Measurements from ENCODE around the gene AASDH.
A peak's percentile ranks its signal among the peaks of the same experiment; 100 is the strongest.

The AASDH gene

GRCh38 chr4:56315041-56315440 is 72.2 kb downstream of the AASDH start:
- no peak for DNase-seq (ENCODE audit: low read depth)

DNA sequence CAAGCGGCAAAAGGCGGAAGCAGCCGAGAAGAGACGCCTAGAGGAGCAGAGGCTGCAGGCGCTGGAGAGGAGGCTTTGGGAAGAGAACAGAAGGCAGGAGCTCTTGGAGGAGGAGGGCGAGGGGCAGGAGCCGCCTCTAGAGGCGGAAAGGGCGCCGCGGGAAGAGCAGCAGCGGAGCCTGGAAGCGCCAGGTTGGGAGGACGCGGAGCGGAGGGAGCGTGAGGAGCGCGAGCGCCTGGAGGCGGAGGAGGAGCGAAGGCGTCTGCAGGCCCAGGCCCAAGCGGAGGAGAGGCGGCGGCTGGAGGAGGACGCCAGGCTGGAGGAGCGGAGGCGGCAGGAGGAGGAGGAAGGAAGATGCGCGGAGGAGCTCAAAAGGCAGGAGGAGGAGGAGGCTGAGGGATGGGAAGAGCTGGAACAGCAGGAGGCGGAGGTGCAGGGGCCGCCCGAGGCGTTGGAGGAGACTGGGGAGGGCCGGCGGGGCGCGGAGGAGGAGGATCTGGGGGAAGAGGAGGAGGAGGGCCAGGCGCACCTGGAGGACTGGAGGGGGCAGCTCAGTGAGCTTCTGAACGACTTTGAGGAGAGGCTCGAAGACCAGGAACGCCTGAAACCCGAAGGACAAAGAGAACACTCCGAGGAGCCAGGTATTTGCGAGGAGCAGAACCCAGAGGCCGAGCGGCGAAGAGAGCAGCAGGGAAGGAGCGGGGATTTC is 72.9 kb downstream of the AASDH start:
- DNase-seq (ENCODE audit: low read depth), result no peak

GRCh38 chr4:56313132-56313531 is 74.2 kb downstream of the AASDH start:
- no peak for DNase-seq (ENCODE audit: low read depth)

GRCh38 chr4:56311299-56311975 is 75.9 kb downstream of the AASDH start:
- no peak for DNase-seq (ENCODE audit: low read depth)

GRCh38 chr4:56310401-56311125 is 76.7 kb downstream of the AASDH start:
- DNase-seq (ENCODE audit: low read depth), result no peak

DNA sequence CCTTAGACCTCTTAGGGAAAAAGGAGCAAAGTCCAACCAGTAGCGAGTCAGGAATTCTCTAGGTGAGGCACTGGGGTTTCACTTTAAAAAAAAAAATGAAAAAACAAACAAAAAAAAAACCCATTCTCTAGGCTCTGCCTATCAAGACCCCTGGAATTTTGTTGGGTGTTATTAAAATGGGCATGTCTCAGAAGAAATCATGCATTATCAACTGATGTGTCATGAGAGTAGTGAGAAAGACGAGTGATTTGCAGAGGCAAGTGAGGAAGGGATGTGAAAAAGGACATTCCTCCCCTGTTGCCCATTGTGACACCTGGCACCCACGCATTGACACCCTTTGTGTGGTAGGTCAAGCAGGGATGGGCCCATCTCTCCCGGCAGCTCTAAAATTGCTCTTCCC is 78.9 kb downstream of the AASDH start:
- DNase-seq (ENCODE audit: low read depth), result no peak

DNA sequence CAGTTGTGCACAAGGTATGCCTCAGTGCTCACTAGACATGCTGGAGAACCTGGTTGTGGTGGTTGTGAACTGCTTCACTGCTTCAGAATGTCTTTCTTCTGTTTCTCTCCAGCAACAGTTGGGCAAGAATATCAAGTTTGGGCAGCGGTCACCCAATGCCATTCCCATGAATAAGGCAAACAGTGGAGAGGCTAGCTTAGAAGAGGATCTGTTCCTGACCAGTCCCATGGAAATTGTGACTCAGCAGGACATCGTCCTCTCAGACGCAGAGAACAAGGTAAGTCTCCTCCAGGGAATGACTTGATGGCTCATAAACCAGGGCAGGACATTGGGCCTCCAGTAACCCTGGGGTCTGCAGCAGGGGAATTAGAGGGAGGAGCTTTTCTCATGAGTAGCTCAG is 79.9 kb downstream of the AASDH start:
- no peak for DNase-seq (ENCODE audit: low read depth)

GRCh38 chr4:56305390-56305789 is 81.9 kb downstream of the AASDH start:
- no peak for DNase-seq (ENCODE audit: low read depth)

DNA sequence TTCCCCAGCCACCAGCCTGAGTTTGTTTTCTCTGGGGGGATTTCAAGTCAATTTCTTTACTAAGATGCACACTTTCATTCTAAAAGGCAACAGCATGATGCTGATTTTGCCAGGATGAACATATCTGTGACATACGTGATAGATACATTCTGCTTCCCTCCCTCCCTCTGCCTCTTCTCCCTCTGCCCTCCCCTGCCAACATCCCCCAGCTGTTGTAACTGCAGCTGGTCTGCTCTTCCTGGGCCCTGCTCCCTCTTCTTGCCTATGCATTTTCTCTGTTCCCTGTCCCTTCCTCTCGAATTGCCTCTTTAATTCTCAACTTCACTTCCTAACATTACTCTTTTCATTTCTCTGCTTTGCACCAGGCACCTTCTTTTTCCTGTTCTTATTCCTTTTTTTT is 83.4 kb downstream of the AASDH start:
- DNase-seq (ENCODE audit: low read depth), result no peak

DNA sequence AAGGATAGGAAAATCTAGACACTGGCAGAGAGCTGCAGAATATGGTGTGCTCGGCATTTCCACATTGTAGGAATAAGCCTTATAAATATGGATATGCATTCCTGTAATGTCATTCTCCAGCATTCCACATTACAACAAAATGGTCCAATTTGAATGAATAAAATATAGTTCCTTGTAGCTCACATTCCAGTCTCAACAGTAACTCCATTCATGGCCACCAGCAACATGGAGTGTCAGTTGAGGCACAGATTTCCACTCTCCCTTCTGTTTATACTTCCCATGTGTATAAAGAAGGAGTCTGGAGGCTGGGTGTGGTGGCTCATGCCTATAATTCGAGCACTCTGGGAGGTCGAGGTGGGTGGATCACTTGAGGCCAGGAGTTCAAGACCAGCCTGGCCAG is 84.5 kb downstream of the AASDH start:
- no peak for DNase-seq (ENCODE audit: low read depth)

- DNase-seq (ENCODE audit: low read depth), result no peak
Measured at GRCh38 chr4:56301997-56302496, 85.2 kb downstream of the AASDH start.

GRCh38 chr4:56301181-56301996 is 85.9 kb downstream of the AASDH start:
- peak; percentile 15 for DNase-seq (ENCODE audit: low read depth)

DNA sequence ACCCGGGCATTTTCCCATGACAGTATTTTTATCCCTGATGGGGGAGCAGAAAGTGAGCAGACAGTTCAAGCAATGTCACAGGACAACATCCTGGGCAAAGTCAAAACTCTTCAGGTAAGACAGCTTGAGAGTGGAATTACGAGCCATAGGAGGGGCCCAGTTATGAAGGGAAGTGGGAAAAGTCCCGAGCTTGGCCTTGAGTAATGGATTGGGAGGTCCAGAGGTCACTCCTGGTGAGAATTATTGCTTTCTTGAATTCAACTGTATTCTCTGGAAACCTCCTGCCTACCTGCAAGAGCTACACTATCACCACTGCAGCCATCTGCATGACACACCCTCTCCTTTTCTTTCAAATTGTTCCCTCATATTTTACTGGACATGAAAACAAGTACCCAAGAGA is 89.1 kb downstream of the AASDH start:
- no peak for DNase-seq (ENCODE audit: low read depth)

GRCh38 chr4:56297776-56298175 is 89.5 kb downstream of the AASDH start:
- DNase-seq (ENCODE audit: low read depth), result no peak

DNA sequence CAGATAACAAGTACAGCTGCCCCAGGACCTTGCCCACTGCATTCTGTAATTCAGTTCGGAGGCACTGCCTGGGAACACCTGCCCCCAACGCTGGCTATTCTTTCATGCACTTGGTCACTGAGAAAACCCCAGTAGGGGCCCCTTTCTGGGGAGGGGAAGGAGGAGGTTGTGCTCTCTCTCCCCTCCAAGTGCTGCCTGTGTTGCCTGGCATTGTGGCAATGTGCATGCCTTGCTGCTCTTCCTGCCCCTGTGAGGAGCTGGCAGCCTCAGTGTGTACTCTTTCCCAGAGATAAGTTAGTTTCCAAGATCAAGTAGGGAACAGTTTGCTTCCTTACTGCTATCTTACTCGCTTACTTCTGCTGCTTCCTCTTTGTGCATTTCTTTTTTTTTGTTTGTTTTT is 90.8 kb downstream of the AASDH start:
- DNase-seq (ENCODE audit: low read depth), result no peak

DNA sequence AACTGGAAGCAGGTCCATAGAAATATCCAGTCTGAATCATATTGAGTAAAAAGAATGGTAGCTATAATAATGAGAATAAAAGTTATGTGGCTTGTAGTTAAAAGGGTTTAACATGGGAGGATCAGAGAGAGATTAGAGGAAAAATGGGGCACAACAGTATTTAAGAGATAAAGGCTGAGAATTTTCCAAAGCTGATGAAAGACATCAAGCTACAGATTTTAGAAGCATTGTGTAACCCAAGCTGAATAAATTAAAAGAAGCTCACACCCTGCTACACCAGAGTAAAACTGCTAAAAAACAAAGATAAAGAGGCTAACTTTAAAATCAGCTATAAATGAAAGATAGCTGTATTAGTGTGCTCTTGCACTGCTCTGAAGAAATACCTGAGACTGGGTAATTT is 94.2 kb downstream of the AASDH start:
- DNase-seq (ENCODE audit: low read depth), result no peak

- DNase-seq (ENCODE audit: low read depth), result no peak
Measured at GRCh38 chr4:56289934-56290333, 97.4 kb downstream of the AASDH start.

GRCh38 chr4:56288663-56289062 is 98.6 kb downstream of the AASDH start:
- DNase-seq (ENCODE audit: low read depth), result no peak
